Heart right ventricle (tissue), 16 donors: ENCODE measurements around the gene INSYN1. TPM values are rescaled to one million over a fixed set of nuclear protein-coding genes. Genes with fewer than 3 reads are reported as not detected.

Experiments used
- ATAC-seq, 8 donors: fragments of 200-7000 bp; cut with Tn5 transposase; one replicate each; pipeline ENCODE4 v1.9.1; 2020; ENCODE audit warnings: mild to moderate bottlenecking in 8 of 8, moderate library complexity in 8 of 8, moderate number of reproducible peaks in 1 of 8
- DNase-seq, 2 donors: peaks; one replicate each; pipeline ENCODE4 v3.0.0-alpha.2; 2020
- H3K27ac ChIP-seq, 10 donors: fragments of 200-600 bp; sonication (generic) in 2 of 10; one replicate each; pipeline versions ENCODE4 v1.5.0 to v1.8.0; 2020 to 2022; ENCODE audit warnings: mild to moderate bottlenecking in 3 of 10
- H3K27me3 ChIP-seq, 7 donors: fragments of 200-600 bp; one replicate each; pipeline ENCODE4 v1.8.0; 2021 to 2022; ENCODE audit warnings: mild to moderate bottlenecking in 2 of 7
- H3K36me3 ChIP-seq, 9 donors: fragments of 200-600 bp; sonication (generic) in 1 of 9; one replicate each; pipeline versions ENCODE4 v1.5.0 to v1.8.0; 2020 to 2022; ENCODE audit warnings: mild to moderate bottlenecking in 2 of 9
- H3K4me1 ChIP-seq, 9 donors: fragments of 200-600 bp; sonication (generic) in 1 of 9; one replicate each; pipeline versions ENCODE4 v1.5.0 to v1.8.0; 2020 to 2022; ENCODE audit warnings: mild to moderate bottlenecking in 4 of 9
- H3K4me3 ChIP-seq, 10 donors: fragments of 200-600 bp; sonication (generic) in 2 of 10; one replicate each; pipeline versions ENCODE4 v1.5.0 to v1.8.0; 2020 to 2022; ENCODE audit warnings: mild to moderate bottlenecking in 7 of 10, moderate library complexity in 2 of 10
- H3K9me3 ChIP-seq, 11 donors: fragments of 200-600 bp in 10 of 11; sonication (generic) in 2 of 11; one replicate each; pipeline versions ENCODE4 v1.5.0 to v1.8.0; 2013 to 2022; ENCODE audit warnings: mild to moderate bottlenecking in 2 of 11, control low read depth in 1 of 11, moderate library complexity in 1 of 11
- CTCF ChIP-seq, 9 donors: fragments of 200-600 bp; sonication (generic) in 2 of 9; IDR thresholded peaks; one replicate each; pipeline versions ENCODE4 v1.5.0 to v1.8.0; 2021 to 2022; ENCODE audit warnings: antibody characterized with exemption in 9 of 9, mild to moderate bottlenecking in 5 of 9, moderate library complexity in 1 of 9
- WGBS, 2 donors: extraction: QIAGEN DNeasy Blood & Tissue Kit; methylation state at CpG; one replicate each; pipeline ENCODE4 v1.1.7; 2013; ENCODE audit warnings: inconsistent platforms in 1 of 2; 5-methylcytosine and 5-hydroxymethylcytosine counted together
- intact Hi-C, 10 donors: fragments of 100-400 bp; cut with DNase I; formaldehyde crosslinking; loops; one replicate each; pipeline versions ENCODE4 v1.11.1 to v1.14.2; 2022
- polyA plus RNA-seq, 2 donors: library from polyadenylated mRNA; stranded (reverse); fragments of 200-250 nt; gene quantifications; one replicate each; pipeline ENCODE4 v1.2.3, GENCODE V29; 2013
- total RNA-seq, 10 donors: library from RNA; stranded (reverse); fragmentation: NEBNext Ultra II Directional in 3 of 10; extraction: Animal tissue kit (Norgen Biotek cat#: 25700) in 3 of 10; gene quantifications; one replicate each; pipeline versions ENCODE4 v1.2.1 to v1.2.4, GENCODE V29; 2021 to 2023
- donor health status: Arrhythmogenic right ventricular cardiomyopathy.
- donor health status: ischemic (EF 13 %, LVEDD 7.1; RV severe dilation, severe dysfunction).
- donor health status: healthy with polysubstance abuse.
- donor health status: DM: no; HTN: yes; CAD: no.
- donor health status: DM: no; HTN: no; CAD: no.
- donor health status: ischemic (EF 25% LVEDD 6.9; RV normal size, moderate dysfunction).
- donor health status: ischemic (EF 25% LVEDD 5.7; RV mildly dilated, moderate dysfunction).
- donor health status: healthy.
- donor health status: DM: yes; HTN: yes; CAD: no.
- donor health status: Ischemic cardiomyopathy.
- donor health status: ischemic (EF 35%, LVEDD 5.7; RV mildly dilated, moderate dysfunction).
- donor health status: nonischemic (EF 11% LVEDD 7.7; RV severe dilation, severe dysfunction).
- donor health status: DM: yes; HTN: yes; CAD: no.
- donor health status: PGD.
- donor health status: ischemic (EF 29% LVEDD 5.4; RV normal size, mild dysfunction).
- donor health status: nonischemic (EF 23%, LVEDD 6.1; RV moderate dilation, normal function).

INSYN1 gene
- total and polyA plus RNA-seq, 12 donors: 56.4 to 221 (median 92.5) TPM

- no peak for TF ChIP-seq CTCF (IDR thresholded peaks at IDR 0.05)
- DNase-seq (no peak), ATAC-seq (peak in 4 of 8 donors; percentile 12 to 23 (median 20))
- no peaks in the 10 kb centered on the region for H3K9me3 ChIP-seq
- peak overlapping the region in 3 of 10 donors; percentile 64 to 68 (median 64) for H3K27ac ChIP-seq
- WGBS, 2 donors: 18 to 20% methylated on average over 9 of the region's 9 CpGs
- peaks cover 0 to 48% (median 13%) of the 10 kb centered on the region in 7 donors for H3K27me3 ChIP-seq
- intact Hi-C loops: no loop called here
- peaks cover 0 to 8% (median 0%) of the 10 kb centered on the region in 9 donors for H3K36me3 ChIP-seq
- H3K4me1 ChIP-seq: peaks cover 4 to 31% (median 24%) of the 10 kb centered on the region in 9 donors
- H3K4me3 ChIP-seq: peak overlapping the region; percentile 14 to 92 (median 68)
Measured at GRCh38 chr15:73751511-73751898, 1.6 kb downstream of the INSYN1 start.

- H3K4me3 ChIP-seq: peak overlapping the region in 7 of 10 donors; percentile 66 to 92 (median 72)
- H3K4me1 ChIP-seq: peaks cover 4 to 31% (median 25%) of the 10 kb centered on the region in 9 donors
Measured at GRCh38 chr15:73750951-73751350, 2.2 kb downstream of the INSYN1 start.

GRCh38 chr15:73750438-73750837, 2.7 kb downstream of the INSYN1 start:
- H3K4me1 ChIP-seq: peaks cover 4 to 31% (median 25%) of the 10 kb centered on the region in 9 donors
- peaks cover 0 to 48% (median 13%) of the 10 kb centered on the region in 7 donors for H3K27me3 ChIP-seq
- H3K36me3 ChIP-seq: peaks cover 0 to 8% (median 0%) of the 10 kb centered on the region in 9 donors
- H3K4me3 ChIP-seq: no peak overlapping the region
- intact Hi-C loops: no loop called here
- 80 to 87% methylated on average over 4 of the region's 4 CpGs for WGBS, 2 donors
- no peak for DNase-seq
- ATAC-seq: no peak
- H3K9me3 ChIP-seq: no peaks in the 10 kb centered on the region
- no peak for TF ChIP-seq CTCF (IDR thresholded peaks at IDR 0.05)
- no peak overlapping the region for H3K27ac ChIP-seq

More at GRCh38 chr15:73750951-73751350, 2.2 kb downstream of the INSYN1 start:
- intact Hi-C loops: no loop called here
- H3K27ac ChIP-seq: no peak overlapping the region
- peaks cover 0 to 48% (median 13%) of the 10 kb centered on the region in 7 donors for H3K27me3 ChIP-seq
- WGBS, 2 donors: 88 to 91% methylated on average over 20 of the region's 20 CpGs
- peaks cover 0 to 8% (median 0%) of the 10 kb centered on the region in 9 donors for H3K36me3 ChIP-seq
- ATAC-seq (peak in 1 of 8 donors; percentile 3), DNase-seq (no peak)
- no peaks in the 10 kb centered on the region for H3K9me3 ChIP-seq
- no peak for TF ChIP-seq CTCF (IDR thresholded peaks at IDR 0.05)

- Histone ChIP-seq H3K27me3 (peaks cover 0 to 46% (median 13%) of the 10 kb centered on the region in 7 donors), H3K4me3 (no peak overlapping the region), H3K4me1 (peaks cover 4 to 31% (median 25%) of the 10 kb centered on the region in 9 donors), H3K36me3 (peaks cover 0 to 8% (median 0%) of the 10 kb centered on the region in 9 donors), H3K27ac (no peak overlapping the region), H3K9me3 (no peaks in the 10 kb centered on the region)
- intact Hi-C loops: no loop called here
- 91 to 94% methylated on average over 5 of the region's 5 CpGs for WGBS, 2 donors
- DNase-seq (no peak), ATAC-seq (no peak)
- TF ChIP-seq CTCF (IDR thresholded peaks at IDR 0.05): no peak
Measured at GRCh38 chr15:73749971-73750370, 3.2 kb downstream of the INSYN1 start.
